Activated CD8-positive, alpha-beta memory T cell treated with anti-CD3 and anti-CD28 coated beads for 4 hours (primary cell): ENCODE measurements around the gene MYH6.
"Not testable (repeated sequence)": the region's sequence is repeated elsewhere in the genome, so short reads cannot be mapped to it uniquely, and the experiment has no call there.

Source experiments
- DNase-seq, 2 donors: peaks; one replicate each; pipeline ENCODE4 v3.0.0-alpha.2; 2020; ENCODE audit warnings: low read depth in 2 of 2

Gene MYH6

GRCh38 chr14:23414906-23415820, 7.1 kb upstream of the MYH6 start:
- DNase-seq = no peak

- DNase-seq = no peak
These were observed 6.2 kb upstream of the MYH6 start for GRCh38 chr14:23414254-23414653.

GRCh38 chr14:23413681-23414080, 5.6 kb upstream of the MYH6 start:
- DNase-seq = no peak

DNA sequence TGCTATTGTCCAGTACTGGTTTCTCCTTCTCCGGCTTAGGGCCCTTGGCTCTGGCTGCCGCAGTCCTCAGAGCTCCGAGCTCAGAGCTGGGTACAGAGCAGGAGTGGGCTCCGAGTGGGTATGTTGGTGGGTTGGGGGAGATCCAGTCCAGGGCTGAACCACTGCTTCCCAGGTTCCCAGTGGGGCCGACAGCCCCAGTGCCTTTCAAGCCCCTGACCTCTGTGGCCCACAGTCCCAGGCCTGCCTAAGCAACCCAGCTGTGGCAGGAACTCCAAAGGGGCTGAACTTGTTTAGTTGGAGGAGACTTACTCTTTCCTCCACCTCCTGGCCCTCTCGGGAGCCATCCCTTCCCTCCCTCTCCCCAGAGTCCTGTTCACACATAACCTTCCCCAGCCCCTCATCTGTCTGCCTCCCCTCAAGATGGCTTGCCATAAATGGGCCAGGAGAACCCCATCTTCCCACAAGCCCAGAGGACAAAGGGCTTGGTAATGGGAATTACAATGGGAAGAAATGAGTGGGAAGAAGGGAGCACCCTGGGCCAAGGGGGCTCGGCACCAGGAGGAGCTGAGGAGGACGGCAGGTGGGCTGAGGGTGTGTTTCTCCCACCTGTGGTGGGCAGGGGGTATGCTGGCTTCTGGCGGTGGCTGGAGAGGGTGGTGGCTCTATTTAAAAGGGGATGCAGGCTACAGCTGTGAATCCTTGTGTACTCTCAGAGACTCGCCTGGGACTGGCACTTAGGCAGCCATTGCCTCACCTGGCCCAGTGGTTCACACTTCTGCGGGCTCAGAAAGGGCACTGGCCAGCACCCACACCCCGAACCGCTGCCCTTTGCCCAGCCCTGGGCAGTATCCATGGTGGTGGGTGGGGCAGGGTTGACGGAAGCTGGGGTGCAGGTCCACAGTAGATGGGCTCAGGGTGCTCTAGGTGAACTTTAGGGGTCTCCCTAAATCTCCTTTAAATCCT, 3.8 kb upstream of the MYH6 start:
- DNase-seq = no peak

DNA sequence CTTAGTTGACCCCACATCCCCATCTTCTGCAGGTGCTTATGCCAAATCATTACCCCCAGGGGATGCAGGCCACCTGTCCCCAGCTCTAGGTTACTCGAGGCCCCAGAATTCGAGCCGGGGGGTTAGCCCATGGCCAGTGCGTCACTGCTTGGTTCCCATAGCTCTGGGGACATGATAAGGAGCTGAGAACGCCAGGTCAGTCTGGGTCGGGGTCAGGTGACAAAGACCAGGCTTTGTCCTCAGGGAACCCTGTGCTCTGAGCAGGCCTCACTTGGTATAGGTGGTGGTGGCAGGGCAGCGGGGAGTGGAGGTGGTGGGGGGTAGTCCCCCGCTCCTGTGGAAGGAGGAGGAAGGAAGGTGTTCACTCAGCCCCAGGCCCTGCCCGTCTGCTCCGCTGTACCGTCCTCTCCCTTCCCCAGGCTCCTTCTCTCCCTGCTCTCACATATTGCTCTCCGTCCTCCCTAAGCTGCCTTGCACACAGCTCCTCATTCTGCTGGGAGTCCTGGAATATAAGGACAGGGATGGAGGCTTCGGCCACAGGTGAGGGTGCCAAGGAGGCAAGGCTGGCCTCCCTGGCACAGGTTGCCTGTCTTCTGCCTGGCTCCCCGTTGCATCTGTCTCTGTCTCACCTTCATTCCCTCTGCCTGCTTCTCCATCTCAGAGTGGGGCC, 2.0 kb upstream of the MYH6 start:
- DNase-seq = no peak

DNA sequence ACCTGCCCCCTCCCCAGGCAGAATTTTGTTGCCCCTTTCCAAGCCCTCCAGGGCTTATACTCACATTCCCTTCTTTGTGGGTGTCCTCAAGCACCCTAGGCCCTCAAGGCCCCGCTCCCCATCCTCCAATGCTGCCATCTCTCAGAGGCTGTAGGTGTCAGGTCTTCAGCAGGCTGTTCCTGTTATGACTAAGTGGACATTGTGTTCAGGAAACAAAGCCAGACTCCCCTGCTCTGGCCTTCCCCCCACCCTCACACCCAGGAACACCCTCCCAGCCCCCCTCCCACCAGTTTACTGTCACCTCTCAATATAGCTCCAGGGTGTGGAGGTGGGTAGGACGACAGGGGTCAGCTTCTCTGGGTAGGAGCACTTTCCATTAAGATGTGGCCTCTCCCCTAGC, 1.4 kb upstream of the MYH6 start:
- DNase-seq = no peak

GRCh38 chr14:23408307-23408630, 196 bp upstream of the MYH6 start:
- DNase-seq = no peak

DNA sequence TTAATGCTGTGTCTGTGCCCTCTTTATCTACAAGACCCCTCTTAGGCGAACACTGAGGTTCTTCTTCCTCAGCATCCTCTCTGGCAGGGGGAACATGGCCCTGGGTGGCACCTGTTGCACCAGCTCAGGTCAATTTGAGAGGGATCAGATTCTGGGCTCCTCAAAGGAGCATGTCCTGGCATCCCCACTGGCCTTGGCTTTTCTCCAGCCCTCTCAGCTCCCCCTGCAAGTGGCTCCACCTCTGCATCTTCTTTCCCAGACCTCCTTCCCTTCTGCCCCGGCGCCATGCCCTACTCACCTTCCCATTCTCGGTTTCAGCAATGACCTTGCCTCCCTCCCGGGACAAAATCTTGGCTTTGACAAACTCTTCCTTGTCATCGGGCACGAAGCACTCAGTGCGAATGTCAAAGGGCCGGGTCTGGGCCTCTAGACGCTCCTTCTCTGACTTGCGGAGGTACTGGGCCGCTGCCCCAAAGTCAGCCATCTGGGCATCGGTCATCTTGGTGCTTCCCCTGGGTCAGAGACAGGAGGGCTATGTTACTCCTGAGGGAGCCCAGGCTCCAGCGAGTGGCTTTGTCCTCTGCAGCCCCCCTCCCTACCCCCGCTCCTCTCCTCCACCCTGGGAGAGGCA, 1.2 kb downstream of the MYH6 start:
- DNase-seq = no peak

GRCh38 chr14:23406244-23406643, 1.8 kb downstream of the MYH6 start:
- no peak for DNase-seq

DNA sequence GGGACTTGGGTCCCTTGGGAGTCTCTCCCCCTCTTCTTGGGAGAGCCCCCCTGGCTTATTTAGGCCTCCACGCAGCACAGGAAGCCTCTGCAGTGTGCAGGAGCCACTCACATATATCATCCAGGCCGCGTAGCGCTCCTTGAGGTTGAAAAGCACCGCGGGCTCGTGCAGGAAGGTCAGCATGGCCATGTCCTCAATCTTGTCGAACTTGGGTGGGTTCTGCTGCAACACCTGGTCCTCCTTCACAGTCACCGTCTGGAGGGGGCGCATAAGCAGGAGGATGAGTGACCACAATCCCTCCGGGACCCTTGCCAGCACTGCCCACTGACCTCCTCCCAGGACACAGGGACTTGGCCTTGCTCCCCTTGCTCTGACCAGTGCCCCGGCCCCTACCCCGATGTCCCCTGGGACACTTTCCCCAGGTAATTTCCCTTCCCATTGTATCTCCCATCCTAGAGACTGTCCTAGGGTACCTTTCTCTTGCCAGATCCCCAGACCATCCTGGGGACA, 2.5 kb downstream of the MYH6 start:
- no peak for DNase-seq

DNA sequence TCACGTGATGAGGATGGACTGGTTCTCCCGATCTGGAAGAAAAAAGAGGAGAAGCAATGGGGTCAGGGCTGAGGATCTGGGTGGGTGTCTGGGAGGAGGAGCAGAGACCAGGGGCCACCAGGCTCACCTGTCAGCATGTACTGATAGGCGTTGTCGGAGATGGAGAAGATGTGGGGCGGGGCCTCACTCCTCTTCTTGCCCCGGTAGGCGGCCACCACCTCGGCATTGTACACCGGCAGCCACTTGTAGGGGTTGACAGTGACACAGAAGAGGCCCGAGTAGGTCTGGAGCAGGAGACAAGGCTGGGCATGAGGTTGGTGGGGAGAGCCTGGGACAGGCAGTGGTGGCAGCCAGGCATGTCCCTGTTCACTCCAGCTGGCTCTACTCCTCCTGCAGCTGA, 3.0 kb downstream of the MYH6 start:
- no peak for DNase-seq

- no peak for DNase-seq
These were observed 3.7 kb downstream of the MYH6 start for GRCh38 chr14:23404331-23404900.

GRCh38 chr14:23403908-23404307, 4.2 kb downstream of the MYH6 start:
- no peak for DNase-seq

- DNase-seq = no peak
These were observed 5.0 kb downstream of the MYH6 start for GRCh38 chr14:23403139-23403438.

DNA sequence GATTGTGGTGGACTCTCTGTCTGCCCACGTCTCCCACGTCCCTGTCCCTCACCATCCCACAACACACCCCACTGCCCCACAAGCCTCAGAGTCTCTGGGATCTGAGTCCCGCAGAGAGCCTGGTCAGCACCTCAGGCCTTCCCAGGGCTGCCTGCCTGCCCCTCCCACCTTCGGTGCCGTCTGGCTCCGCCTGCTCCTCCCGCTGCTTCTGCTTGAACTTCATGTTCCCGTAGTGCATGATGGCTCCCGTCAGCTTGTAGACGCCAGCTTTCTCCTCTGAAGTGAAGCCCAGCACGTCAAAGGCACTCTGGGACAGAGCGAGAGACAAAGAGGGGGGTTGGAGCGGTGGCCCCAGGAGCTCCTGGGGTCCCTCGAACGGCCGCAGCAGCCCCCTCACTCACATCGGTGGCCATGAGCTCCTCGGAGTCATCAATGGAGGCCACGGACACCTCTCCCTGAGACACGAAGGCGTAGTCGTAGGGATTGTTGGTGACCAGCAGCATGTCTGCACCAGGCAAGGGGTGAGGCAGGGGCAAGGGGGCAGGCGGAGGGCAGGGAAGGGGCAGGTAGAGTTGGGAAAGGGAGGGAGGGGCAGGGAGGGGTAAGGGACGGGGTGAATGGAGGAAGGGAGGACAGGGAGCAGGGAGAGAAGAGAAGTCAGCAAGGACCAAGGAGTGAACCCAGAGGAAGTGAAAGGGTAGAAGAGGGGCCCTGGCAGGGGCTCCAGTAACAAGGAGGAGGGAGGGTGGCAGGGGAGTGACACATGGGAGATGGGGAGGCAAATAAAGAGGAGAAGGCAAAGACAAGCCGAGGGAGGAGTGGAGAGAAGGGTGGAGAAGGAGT, 5.6 kb downstream of the MYH6 start:
- DNase-seq = no peak

DNA sequence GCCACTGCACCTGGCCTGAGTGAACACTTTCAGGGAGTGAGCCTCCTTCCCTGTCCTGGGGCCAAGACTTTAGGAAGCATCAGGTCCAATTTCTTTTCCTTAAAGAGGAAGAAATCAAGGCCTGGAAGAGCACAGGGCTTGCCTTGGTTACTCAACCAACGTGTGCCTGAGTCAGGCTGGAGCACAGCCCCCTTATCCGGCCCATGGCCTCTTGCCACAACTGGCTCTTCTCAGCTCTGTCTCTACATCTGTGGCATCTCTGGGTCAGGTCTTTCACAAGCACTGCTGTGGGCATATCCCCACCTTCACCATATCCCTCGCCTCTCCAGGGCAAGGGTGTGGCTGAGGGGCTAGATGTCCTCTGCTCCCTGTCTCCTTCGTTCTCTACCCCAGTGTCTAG, 6.8 kb downstream of the MYH6 start:
- no peak for DNase-seq

GRCh38 chr14:23400496-23401149, 7.5 kb downstream of the MYH6 start:
- not testable (repeated sequence) for DNase-seq

DNA sequence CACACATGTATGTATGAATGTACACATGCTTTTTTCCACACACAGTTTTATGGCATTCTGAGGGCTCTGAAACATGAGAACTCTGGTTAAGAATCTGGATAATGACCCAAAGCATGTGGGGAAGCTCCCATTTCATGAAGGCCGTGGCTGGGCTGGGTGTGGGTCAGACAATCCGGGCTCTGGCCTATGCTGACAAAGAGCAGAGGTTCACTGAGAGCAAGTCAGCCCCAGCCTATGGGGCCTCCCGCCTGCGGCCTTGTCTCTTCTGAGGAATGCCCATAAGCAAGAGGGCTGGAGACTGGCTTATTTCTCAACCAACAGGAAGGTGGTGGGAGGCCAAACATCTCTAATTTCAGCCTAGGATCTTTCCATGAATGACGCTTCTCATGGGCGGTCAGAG, 8.5 kb downstream of the MYH6 start:
- no peak for DNase-seq

DNA sequence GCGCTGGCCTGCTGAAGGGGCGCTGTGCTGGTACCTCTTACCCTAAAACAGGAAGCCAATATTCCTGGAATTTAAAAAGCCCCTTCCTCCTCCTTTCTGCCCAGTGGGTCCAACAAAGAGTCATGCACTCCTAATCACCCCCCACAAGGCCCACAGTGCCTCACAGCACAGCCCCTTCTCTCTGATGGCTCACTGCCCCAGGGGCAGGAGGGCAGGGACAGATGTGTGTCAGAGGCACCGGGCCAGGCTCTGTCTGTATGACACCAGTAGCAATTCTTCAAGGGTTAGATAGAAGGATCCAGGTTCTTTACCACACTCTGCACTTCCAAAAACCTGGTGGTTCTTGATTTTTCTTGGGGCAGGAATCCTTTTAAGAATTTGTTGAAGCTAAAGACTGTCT, 8.9 kb downstream of the MYH6 start:
- no peak for DNase-seq

DNA sequence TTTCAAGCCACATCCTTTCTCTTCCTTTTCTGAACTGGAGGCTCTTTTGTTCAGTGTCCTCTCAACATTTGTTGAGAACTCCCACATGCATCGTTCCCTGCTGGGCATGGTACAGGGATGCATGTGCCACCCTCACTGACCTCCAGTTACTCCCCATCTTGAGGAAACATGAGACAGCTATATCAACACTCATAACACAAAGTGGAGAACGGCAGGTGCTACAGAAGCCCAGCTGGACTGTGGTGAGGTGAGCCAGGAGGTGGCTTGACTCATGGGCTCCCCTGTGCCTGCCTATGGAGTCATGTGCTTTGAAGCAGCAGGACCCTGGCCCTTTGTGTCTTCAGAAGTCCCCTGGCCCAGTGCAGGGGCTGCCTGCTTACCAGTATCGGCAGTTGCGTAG, 9.7 kb downstream of the MYH6 start:
- DNase-seq = no peak
